GM18867 (cell line): Measurements from ENCODE around the gene TXNDC15.

Source experiments
- ATAC-seq: cut with Tn5 transposase; IDR thresholded peaks from one replicate; pipeline ENCODE4 v1.9.1; 2021; ENCODE audit warnings: mild to moderate bottlenecking, moderate library complexity; ENCODE audit not compliant: unreplicated experiment

The TXNDC15 gene

DNA sequence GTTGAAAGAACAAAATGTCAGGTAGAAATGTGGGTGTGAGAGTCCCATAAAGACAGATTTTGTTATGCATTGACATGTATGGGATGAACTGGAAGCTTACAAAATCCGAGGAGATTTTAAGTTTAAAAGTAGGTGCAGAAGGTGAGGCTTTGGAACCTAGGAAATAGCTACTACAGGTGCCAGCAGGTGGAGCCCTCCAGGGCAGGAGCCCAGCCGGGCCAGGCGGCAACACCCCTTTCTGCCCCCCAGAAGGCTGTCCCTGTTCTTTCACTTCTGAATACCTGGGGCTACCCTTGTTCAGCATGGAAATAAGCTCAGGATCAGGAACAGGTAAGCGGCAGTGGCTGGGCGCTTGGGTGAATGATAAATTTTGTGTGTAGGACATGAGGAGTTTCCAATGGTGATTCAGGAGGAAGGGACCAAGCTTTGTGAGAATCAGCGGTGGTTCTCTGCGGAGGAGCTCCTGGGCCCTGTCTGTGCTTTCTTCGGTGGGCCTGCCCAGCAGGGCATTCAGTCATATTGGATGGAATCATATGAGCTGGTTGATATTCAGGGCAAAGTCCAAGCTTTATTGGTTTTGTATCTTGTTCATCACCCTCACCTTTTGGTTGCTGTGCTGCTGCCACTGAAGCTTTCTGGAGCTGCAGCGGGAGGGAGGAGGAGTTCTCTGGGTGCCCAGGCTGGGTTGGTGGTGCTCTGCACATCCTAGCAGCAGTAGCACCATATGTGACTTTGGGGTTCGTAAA, 43.1 kb downstream of the TXNDC15 start:
- ATAC-seq, result no peak

DNA sequence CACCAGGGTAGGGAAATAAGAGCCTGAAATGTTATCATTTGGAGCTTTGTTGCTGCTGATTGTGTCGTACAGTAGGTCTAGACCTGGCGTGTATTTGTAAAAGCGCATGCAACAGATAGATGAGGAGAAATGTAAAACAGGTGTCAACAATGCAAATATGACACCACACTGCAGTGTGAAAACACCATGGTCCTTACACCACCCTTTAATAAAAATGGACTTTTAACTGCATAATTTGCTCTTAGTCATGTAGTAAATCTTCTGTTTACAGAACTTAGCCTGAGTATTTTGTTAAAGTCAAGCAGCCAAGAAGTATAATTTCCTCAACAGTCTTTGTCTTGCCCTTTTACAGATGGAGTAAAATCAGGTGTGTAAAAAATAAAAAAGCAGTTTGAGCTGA, 44.7 kb downstream of the TXNDC15 start:
- no peak for ATAC-seq

DNA sequence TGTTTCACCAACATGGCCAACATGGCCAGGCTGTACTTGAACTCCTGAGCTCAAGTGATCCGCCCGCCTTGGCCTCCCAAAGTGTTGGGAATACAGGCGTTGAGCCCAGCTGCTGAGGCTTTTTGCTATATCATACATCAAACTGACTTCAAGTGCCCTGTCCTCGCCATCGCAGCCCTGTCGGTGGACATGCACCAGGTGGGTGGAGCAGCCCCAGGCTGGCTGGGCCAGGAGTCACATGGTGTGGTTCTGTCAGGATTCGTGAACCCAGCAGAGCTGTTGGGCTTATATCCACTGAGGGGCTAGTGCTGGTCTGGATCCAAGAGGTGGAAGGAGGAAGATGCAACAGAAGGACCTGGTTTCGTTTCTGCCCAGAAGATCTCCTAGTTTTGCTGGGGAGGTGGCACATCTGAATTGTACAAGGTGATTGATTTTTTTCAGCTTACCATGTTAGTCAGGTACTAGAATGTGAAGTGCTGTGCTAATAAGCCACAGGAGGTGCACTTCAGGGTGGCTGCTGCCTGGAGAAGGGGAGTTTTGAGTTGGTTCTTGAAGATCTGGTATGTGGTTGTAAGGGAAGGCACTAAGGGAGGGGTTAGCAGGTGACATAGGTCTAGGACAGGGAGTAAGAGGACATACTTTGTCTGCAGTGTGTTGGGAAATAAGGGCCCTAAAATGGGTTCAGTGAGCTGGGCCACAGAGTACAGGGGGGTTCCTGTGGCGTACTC, 46.8 kb downstream of the TXNDC15 start:
- no peak for ATAC-seq

DNA sequence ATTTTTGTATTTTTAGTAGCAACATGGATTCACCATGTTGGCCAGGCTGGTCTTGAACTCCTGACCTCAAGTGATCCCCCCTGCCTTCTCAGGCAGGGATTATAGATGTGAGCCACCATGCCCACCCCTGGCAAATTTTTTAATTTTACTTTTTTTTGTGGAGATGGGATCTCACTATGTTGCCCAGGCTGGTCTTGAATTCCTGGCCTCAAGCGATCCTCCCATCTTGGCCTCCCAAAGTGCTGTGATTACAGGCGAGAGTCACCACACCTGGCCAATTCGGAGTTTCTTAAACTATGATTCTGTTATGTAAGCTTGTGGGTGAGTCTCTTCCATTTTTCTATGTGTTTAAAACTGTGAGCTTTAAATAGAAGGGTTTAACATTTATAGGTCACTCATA, 58.3 kb downstream of the TXNDC15 start:
- no peak for ATAC-seq

DNA sequence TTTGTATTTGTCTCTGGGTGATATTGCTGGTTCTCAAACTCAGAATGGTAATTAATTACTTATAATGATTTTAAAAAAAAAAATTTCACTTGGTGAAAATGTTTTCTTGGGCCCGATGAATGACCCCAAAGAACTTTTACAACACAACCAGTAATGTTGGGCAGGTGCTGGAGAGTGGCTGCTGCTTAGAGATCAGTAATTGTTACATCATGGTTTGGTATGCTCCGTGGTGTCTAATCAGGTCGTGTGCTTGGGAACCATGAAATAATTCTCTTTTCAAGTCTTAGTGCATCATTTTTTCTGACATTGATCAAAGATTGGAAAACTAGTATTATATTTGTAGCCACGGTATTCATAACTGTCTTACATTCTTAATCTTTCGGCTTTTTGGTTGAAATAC, 60.0 kb downstream of the TXNDC15 start:
- ATAC-seq, result no peak

DNA sequence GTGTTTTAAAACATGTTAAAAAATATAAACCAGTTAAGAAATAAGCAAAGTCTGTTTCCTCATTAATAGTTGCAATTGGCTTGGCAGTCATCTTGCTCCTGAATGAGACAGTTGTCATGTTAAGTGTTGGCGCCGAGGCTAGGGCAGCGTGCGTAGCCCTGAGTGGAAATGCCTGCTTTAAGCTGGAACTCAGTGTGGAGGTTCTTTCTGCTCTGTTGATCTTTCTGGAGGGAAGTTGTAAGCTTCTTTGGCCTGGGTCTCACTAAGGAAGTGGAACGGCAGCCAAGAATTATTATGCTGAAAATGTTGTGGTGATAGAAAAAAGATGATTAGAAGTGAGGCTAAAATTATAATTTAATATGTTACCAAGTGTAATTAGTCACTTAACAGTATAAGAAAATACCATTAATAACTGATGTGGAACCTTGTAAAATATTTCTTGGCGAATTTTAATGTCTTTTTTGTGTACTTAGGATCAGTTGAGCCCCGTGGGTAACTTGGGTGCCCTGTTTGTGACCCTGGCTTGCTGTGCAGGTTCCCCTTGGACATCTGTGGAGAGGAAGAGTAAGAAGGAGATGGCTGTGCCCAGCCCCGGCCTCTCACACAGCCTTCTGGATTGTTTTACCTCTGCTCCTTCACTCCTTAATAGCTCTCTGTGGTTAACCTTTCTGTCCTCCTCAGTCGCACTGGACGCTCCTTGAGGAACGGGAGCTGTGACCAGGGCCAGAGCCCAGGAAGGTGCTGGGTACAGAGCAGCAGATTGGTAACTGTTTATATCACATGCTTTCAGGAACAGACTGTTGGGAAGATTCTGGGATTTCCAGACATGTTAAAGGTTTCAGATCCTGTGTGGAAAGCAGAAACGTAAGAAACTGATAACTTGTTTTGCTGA, 61.8 kb downstream of the TXNDC15 start:
- no peak for ATAC-seq

DNA sequence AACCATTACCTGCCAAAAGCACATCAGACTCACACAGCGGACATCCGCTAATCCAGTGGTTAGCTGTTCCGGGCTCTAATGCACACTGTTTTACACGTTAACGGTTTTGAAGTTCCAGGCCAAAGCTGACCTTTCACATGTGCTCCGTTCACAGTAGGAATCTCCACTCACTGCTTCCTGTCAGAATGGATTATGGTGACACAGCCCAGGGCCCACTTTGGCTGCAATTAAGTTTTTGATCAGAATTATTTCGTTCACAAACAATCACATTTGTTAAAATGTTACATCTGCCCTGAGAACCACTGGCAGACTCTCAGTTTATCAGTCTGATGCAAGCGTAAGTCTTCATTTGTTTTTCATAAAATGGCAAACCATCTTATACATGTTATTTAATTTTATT, 63.4 kb downstream of the TXNDC15 start:
- ATAC-seq, result no peak

DNA sequence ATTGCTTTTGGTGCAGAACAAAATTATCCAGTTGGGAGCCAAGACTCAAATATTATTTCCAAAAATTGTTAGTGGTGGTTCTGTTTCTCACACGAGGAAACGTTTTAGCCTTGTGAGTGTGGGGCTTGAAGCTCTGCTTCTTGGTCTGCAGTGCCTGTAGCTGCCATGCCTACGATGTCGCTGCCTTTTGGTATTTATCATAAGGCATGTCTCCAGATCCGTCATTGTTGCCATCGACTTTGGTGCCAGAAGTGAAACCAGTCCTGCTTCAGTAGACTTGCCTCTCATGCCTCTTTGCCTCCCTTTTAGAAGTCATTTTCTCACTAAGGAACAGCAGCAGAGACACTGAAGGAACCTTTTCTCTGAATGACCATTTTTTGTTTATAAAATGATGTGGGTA, 63.9 kb downstream of the TXNDC15 start:
- ATAC-seq, result no peak

DNA sequence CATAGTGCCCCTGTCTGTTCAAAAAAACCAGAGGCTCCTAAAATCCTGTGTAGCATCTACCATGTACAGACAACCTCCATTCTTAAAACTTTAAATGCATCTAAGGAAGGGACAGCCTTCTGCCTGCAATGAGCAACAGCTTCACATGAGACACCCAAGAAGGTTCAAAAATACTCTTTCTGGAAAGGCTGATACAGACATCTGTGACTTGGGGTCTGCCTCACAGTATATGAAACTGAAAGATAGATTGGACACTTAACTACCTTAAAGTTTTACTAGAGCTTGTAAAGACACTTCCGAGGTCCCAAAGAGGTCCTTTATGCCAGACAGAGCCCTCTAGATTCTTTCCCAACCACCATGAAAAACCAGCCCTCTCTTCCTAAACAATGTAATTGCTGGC, 65.3 kb downstream of the TXNDC15 start:
- no peak for ATAC-seq

DNA sequence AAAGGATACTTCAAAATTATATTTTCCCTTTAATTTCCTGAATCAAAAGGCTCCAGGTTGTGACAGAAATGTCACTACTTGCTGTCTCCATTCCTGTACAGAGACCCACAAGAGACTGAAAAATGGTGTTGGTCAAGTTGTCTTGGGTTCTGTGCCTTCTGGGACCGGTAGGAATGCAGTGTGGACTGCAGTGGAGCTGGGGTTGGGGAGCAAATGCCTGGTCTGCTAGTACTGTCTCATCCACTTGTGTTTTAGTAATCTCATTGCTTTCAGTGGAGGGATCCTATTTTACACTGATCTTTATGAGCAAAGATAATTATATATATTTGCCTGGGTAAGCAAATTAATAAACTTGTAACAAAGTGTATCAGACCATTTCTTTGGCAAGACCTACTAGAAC, 69.4 kb downstream of the TXNDC15 start:
- no peak for ATAC-seq

DNA sequence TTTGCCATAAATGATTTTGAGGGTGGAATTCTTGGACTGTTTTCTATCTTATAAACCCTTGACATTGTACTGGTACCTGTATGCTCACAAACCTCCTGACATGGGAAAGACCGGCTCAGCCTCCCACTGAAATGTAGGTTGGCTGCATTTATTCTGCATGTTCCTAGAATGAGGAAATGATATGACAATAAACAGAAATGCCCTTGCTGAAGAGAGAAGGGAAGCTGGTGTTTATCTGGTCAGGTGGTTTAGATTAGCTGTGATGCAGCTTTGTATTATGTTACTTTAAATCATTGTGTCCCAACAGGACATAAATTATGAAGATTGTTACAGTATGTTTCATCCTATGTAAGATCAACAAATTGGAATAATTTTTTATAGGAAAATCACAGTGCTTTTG, 70.5 kb downstream of the TXNDC15 start:
- no peak for ATAC-seq

DNA sequence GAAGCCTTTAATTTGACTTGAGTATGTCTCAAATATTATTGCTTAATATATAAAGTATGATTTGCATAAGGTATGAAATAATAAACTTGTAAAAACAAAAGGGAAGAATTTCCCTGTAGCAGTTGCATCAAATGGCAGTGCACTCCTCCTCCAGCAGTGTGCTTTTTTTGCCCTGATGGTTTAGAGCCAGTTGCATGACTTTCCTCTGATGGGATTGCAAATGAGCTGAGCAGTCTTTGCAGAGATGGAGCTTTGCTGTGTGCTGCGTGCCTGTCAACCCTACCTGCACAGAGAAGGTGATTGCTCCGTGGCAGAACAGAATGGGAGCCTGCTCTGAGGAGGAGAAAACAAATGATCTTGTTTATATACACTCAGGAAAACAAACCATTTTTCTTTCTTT, 70.9 kb downstream of the TXNDC15 start:
- ATAC-seq, result no peak

DNA sequence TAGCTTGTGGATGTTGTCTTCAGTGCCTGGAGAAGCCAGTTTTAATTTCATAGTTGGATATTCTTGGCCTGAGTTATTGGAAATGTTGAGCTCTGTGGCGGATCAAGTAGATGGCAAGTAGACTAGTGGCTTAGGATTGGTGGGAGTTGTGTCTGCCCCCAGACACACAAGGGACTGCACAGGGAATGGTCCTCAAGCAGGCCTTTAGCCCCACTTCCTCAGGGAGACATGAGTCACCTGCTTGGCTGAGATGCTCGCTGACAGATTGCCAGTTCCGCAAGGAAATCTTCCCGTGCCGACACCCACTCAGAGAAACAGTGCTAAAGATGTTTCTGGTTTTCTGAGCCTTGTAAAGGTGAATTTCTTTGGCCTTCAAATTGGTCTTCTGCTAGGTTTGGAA, 74.7 kb downstream of the TXNDC15 start:
- no peak for ATAC-seq

DNA sequence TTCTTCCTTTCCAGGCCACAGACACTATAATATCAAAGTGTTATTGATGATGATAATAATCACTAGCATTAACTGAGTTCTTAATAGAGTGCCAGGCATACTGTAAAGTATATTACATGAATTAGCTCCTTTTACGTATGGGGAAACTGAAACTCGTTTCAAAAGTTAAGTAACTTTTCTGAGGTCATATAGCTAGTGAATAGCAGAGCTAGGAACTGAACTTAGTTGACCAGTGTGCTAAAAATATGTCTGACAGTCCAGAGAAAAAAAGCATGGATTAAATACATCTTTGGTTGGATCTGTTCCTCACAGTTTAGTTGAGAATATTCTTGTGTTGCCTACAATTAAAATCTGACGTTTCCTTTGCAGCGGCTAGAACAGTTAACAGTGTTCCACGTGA, 75.1 kb downstream of the TXNDC15 start:
- ATAC-seq, result no peak
